Stomach (tissue), 9 donors: ENCODE measurements around the gene SMARCA5. TPM values are rescaled to one million over a fixed set of nuclear protein-coding genes. Genes with fewer than 3 reads are reported as not detected.

ENCODE experiments used
- DNase-seq, 2 donors: peaks; one replicate each; pipeline versions ENCODE4 v3.0.0 to v3.0.0-alpha.2; 2013 to 2019
- H3K27ac ChIP-seq, 5 donors: fragments of 200-600 bp in 4 of 5; sonication (generic) in 4 of 5; one replicate each; pipeline ENCODE4 v1.5.1; 2013 to 2019; ENCODE audit warnings: mild to moderate bottlenecking in 1 of 5, moderate library complexity in 1 of 5
- H3K27me3 ChIP-seq, 3 donors: fragments of 200-600 bp; sonication (generic); one replicate each; pipeline ENCODE4 v1.5.1; 2017 to 2019; ENCODE audit warnings: mixed run types in 1 of 3
- H3K36me3 ChIP-seq, 4 donors: fragments of 200-600 bp; sonication (generic); 1 replicate in 3 of 4; 2 replicates in 1 of 4; pipeline ENCODE4 v1.5.1; 2016 to 2019
- H3K4me1 ChIP-seq, 4 donors: fragments of 200-600 bp; sonication (generic); one replicate each; pipeline ENCODE4 v1.5.1; 2016 to 2019
- H3K4me3 ChIP-seq, 4 donors: fragments of 200-600 bp; sonication (generic) in 3 of 4; one replicate each; pipeline ENCODE4 v1.5.1; 2016 to 2019; ENCODE audit warnings: mild to moderate bottlenecking in 1 of 4
- H3K9me3 ChIP-seq, 4 donors: fragments of 200-600 bp; sonication (generic); one replicate each; pipeline ENCODE4 v1.5.1; 2016 to 2019
- CTCF ChIP-seq, 7 experiments: fragments of 450-650 bp in 4 of 7; fragments of 200-600 bp in 3 of 7; sonication (generic) in 3 of 7; IDR thresholded peaks; one replicate each; pipeline ENCODE4 v1.5.1; 2016 to 2019; ENCODE audit warnings: antibody characterized with exemption in 7 of 7, control low read depth in 2 of 7, mild to moderate bottlenecking in 1 of 7
- EP300 ChIP-seq: sonication (generic); formaldehyde crosslinking; IDR thresholded peaks from one replicate; pipeline ENCODE4 v1.6.1; 2017; ENCODE audit warnings: antibody characterized with exemption
- POLR2A ChIP-seq, 4 donors: fragments of 450-650 bp; IDR thresholded peaks; one replicate each; pipeline ENCODE4 v1.6.1; 2016; ENCODE audit warnings: antibody characterized with exemption in 4 of 4, control low read depth in 2 of 4, mild to moderate bottlenecking in 1 of 4, moderate library complexity in 1 of 4
- POLR2AphosphoS5 ChIP-seq, 3 donors: sonication (generic); formaldehyde crosslinking; IDR thresholded peaks; one replicate each; pipeline ENCODE4 v1.6.1; 2016; ENCODE audit warnings: antibody characterized with exemption in 3 of 3
- WGBS, 5 donors: extraction: QIAGEN DNeasy Blood & Tissue Kit in 3 of 5; methylation state at CpG; one replicate each; pipeline versions ENCODE4 v1.1.5 to v1.1.7; 2013 to 2018; 5-methylcytosine and 5-hydroxymethylcytosine counted together
- intact Hi-C: fragments of 100-400 bp; cut with DNase I; formaldehyde crosslinking; loops from one replicate; pipeline ENCODE4 v1.15.1; 2023; ENCODE audit warnings: low total_unique reads
- polyA plus RNA-seq, 3 donors: library from polyadenylated mRNA; stranded (reverse); fragments of 200-250 nt; gene quantifications; one replicate each; pipeline ENCODE4 v1.2.3, GENCODE V29; 2013
- total RNA-seq, 5 donors: library from RNA; depleted of rRNA; stranded (reverse); fragments of >200 nt; gene quantifications; one replicate each; pipeline versions ENCODE4 v1.1.0 to v1.2.3, GENCODE V29; 2014 to 2016
- donor health status: healthy with polysubstance abuse.
- donor health status: Bipolar disorder and iron deficiency.
- donor health status: healthy.

SMARCA5 gene
- total and polyA plus RNA-seq, 8 donors, result 10.3 to 78.0 (median 17.3) TPM

DNA sequence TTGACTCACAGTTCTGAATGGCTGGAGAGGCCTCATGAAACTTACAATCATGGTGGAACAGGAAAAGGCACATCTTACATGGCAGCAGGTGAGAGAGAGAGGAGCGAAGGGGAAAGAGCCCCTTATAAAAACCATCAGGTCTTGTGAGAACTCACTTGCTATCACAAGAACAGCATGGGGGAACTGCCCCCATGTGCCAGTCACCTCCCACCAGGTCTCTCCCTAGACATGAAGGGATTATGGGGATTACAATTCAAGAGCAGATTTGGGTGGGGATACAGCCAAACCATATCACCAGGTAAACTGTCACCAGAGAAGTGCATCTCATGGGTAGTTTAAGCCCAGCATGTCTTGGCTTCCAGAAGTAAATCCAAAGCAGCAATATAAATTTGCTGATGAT lies 7.5 kb upstream of the SMARCA5 start:
- DNase-seq, result no peak
- TF ChIP-seq CTCF (IDR thresholded peaks at IDR 0.05) (no peak), POLR2AphosphoS5 (IDR thresholded peaks at IDR 0.05) (no peak), EP300 (no peak), POLR2A (IDR thresholded peaks at IDR 0.05) (no peak)
- Histone ChIP-seq H3K4me3 (no peak overlapping the region), H3K9me3 (no peaks in the 10 kb centered on the region), H3K27ac (no peak overlapping the region), H3K4me1 (no peaks in the 10 kb centered on the region), H3K36me3 (no peaks in the 10 kb centered on the region), H3K27me3 (no peaks in the 10 kb centered on the region)
- intact Hi-C loops, result no loop called here
- 78 to 100% (median 90%) methylated on average over 1 of the region's 1 CpG for WGBS, 5 donors

- no peak for DNase-seq
- peaks cover 20 to 33% (median 22%) of the 10 kb centered on the region in 4 donors for H3K4me1 ChIP-seq
- H3K27me3 ChIP-seq, result no peaks in the 10 kb centered on the region
- WGBS, 5 donors, result 85 to 98% (median 95%) methylated on average over 7 of the region's 7 CpGs
- H3K27ac ChIP-seq, result no peak overlapping the region
- no peaks in the 10 kb centered on the region for H3K36me3 ChIP-seq
- no peak for TF ChIP-seq CTCF (IDR thresholded peaks at IDR 0.05)
- no peak for TF ChIP-seq POLR2A (IDR thresholded peaks at IDR 0.05)
- no peak for TF ChIP-seq EP300
- TF ChIP-seq POLR2AphosphoS5 (IDR thresholded peaks at IDR 0.05), result no peak
- H3K4me3 ChIP-seq, result no peak overlapping the region
- H3K9me3 ChIP-seq, result no peaks in the 10 kb centered on the region
- intact Hi-C loops, result no loop called here
Measured at GRCh38 chr4:143511906-143512305, 1.6 kb upstream of the SMARCA5 start.

DNA sequence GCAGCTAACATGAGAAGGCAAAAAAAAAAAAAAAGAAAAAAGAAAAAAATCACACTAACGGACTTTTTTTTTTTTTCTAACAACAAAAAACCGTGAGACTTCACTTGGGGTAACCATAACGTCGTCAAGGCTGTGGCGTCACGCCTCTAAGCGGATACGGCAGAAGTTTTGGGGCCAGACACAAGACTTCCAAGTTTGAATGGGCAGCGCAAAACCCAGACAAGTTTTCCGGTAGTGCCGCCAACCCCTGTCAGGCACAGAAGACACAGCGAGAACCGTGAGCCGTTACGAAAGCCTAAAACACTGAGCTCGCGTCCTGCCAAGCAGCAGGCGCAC lies 556 bp upstream of the SMARCA5 start:
- DNase-seq, result no peak
- WGBS, 5 donors, result 0 to 1% (median 1%) methylated on average over 18 of the region's 18 CpGs
- Histone ChIP-seq H3K4me3 (peak overlapping the region; percentile 70 to 82 (median 76)), H3K9me3 (no peaks in the 10 kb centered on the region), H3K27ac (peak overlapping the region; percentile 83 to 99 (median 98)), H3K4me1 (peaks cover 20 to 43% (median 31%) of the 10 kb centered on the region in 4 donors), H3K36me3 (peaks cover 5 to 8% (median 7%) of the 10 kb centered on the region in 4 donors), H3K27me3 (no peaks in the 10 kb centered on the region)
- peak in 1 of 4 donors; percentile 22 for TF ChIP-seq POLR2A (IDR thresholded peaks at IDR 0.05)
- no peak for TF ChIP-seq POLR2AphosphoS5 (IDR thresholded peaks at IDR 0.05)
- intact Hi-C loops, result no loop called here

DNA sequence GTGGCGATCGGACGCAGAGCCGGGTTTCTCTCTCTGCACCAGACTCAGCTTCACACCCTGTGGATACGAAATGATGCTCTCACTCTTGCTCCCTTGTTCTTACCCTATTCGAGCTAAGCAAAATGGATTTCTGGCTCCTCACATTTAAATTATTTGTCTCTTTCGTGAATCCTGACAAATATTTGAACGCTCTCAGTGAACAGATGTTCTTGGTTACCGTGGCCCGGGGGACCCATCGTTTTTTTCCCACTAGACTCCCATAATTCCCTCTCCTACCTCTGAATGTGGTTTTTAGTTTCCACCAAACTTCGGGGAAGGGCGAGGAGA lies 630 bp downstream of the SMARCA5 start:
- Histone ChIP-seq H3K4me1 (peaks cover 20 to 55% (median 37%) of the 10 kb centered on the region in 4 donors), H3K9me3 (no peaks in the 10 kb centered on the region), H3K36me3 (peaks cover 7 to 19% (median 13%) of the 10 kb centered on the region in 4 donors), H3K4me3 (peak overlapping the region; percentile 70 to 82 (median 76)), H3K27me3 (no peaks in the 10 kb centered on the region), H3K27ac (peak overlapping the region; percentile 98 to 99 (median 98))
- no peak for DNase-seq
- WGBS, 5 donors, result 0% methylated on average over 13 of the region's 13 CpGs
- no peak for TF ChIP-seq POLR2AphosphoS5 (IDR thresholded peaks at IDR 0.05)
- TF ChIP-seq CTCF (IDR thresholded peaks at IDR 0.05), result no peak
- no peak for TF ChIP-seq EP300
- TF ChIP-seq POLR2A (IDR thresholded peaks at IDR 0.05), result no peak
- intact Hi-C loops, result no loop called here

- Histone ChIP-seq H3K4me3 (peak overlapping the region; percentile 70 to 82 (median 76)), H3K9me3 (no peaks in the 10 kb centered on the region), H3K27me3 (no peaks in the 10 kb centered on the region), H3K27ac (peak overlapping the region; percentile 98 to 99 (median 98)), H3K36me3 (peaks cover 7 to 22% (median 16%) of the 10 kb centered on the region in 4 donors), H3K4me1 (peaks cover 20 to 59% (median 39%) of the 10 kb centered on the region in 4 donors)
- intact Hi-C loops, result no loop called here
- WGBS, 5 donors, result 0 to 1% (median 0%) methylated on average over 18 of the region's 18 CpGs
- TF ChIP-seq POLR2AphosphoS5 (IDR thresholded peaks at IDR 0.05) (peak in 1 of 3 donors; percentile 15), EP300 (no peak)
- DNase-seq, result peak; percentile 34 to 87
Measured at GRCh38 chr4:143514497-143514896, 995 bp downstream of the SMARCA5 start.
